GM12878 (cell line): ENCODE measurements around the gene RSF1. TPM values are rescaled to one million over a fixed set of nuclear protein-coding genes. Genes with fewer than 3 reads are reported as not detected.

Source experiments
- ATAC-seq: fragments of 200-7000 bp; cut with Tn5 transposase; 3 replicates; pipeline ENCODE4 v1.9.1; 2020; ENCODE audit warnings: mild to moderate bottlenecking, moderate library complexity
- BruUV-seq: library from RNA; stranded (reverse); fragments of 400-500 nt; replicated peaks from 2 replicates; lab custom pipeline; 2021; lab: Mats Ljungman, UMichigan
- CTCF ChIA-PET: fragments of 300-600 bp; sonication (Branson Sonifier 250); formaldehyde crosslinking; extraction: SDS; loops from one replicate; lab custom pipeline; 2021; ENCODE audit warnings: inconsistent platforms; lab: Yijun Ruan, JAX
- POLR2A ChIA-PET: fragments of 350-600 bp; formaldehyde crosslinking; extraction: SDS; loops from one replicate; lab custom pipeline; 2021; ENCODE audit warnings: inconsistent platforms; lab: Charles Lee
- RAD21 ChIA-PET: fragments of 300-600 bp; sonication (Branson Sonifier 250); formaldehyde crosslinking; loops from one replicate; lab custom pipeline; 2023; ENCODE audit warnings: antibody characterized with exemption; ENCODE audit not compliant: unreplicated experiment; lab: Charles Lee
- SMC1A ChIA-PET: fragments of 300-600 bp; sonication (Branson Sonifier 250); formaldehyde crosslinking; loops from one replicate; lab custom pipeline; 2023; ENCODE audit not compliant: unreplicated experiment, uncharacterized antibody; lab: Charles Lee
- DNase-seq: peaks from one replicate; pipeline ENCODE4 v3.0.0-alpha.2; 2011; ENCODE audit warnings: low read depth, low spot score
- FAIRE-seq: peaks from 3 replicates; lab custom pipeline; 2011; peaks lifted over from hg19 to GRCh38; lab: Jason Lieb, UNC
- H2AFZ ChIP-seq: 2 replicates; pipeline ENCODE4 v1.6.0; 2011; ENCODE audit warnings: low read depth, low read length, control low read depth; ENCODE audit not compliant: control insufficient read depth
- H3K27ac ChIP-seq: 2 replicates; pipeline ENCODE4 v1.5.1; 2011; ENCODE audit warnings: control low read depth; ENCODE audit not compliant: control insufficient read depth, insufficient read depth
- H3K27me3 ChIP-seq, 2 experiments: replicated peaks in 1 of 2; 2 replicates each; pipeline versions ENCODE4 v1.6.0 to v1.6.1; 2011; ENCODE audit warnings: low read length in 1 of 2; ENCODE audit not compliant: control insufficient read depth in 2 of 2, insufficient read depth in 2 of 2
- H3K36me3 ChIP-seq, 2 experiments: 2 replicates each; pipeline ENCODE4 v1.5.1; 2011; ENCODE audit warnings: low read length in 1 of 2; ENCODE audit not compliant: control insufficient read depth in 2 of 2, insufficient read depth in 2 of 2
- H3K4me1 ChIP-seq: 2 replicates; pipeline ENCODE4 v1.6.1; 2011; ENCODE audit warnings: mild to moderate bottlenecking, low read length, moderate library complexity, mixed read lengths; ENCODE audit not compliant: control insufficient read depth, insufficient read depth
- H3K4me2 ChIP-seq: 2 replicates; pipeline ENCODE4 v1.6.0; 2011; ENCODE audit warnings: control low read depth; ENCODE audit not compliant: control insufficient read depth, insufficient read depth
- H3K4me3 ChIP-seq: fragments of 200-600 bp; sonication (generic); 2 replicates; pipeline ENCODE4 v1.5.1; 2016
- H3K79me2 ChIP-seq: 2 replicates; pipeline ENCODE4 v1.6.0; 2011; ENCODE audit warnings: low read length; ENCODE audit not compliant: control insufficient read depth, insufficient read depth
- H3K9ac ChIP-seq: 2 replicates; pipeline ENCODE4 v1.8.0; 2011; ENCODE audit warnings: low read length, control low read depth, mixed read lengths; ENCODE audit not compliant: control insufficient read depth, insufficient read depth
- H3K9me3 ChIP-seq: replicated peaks from 3 replicates; pipeline ENCODE4 v1.5.1; 2011; ENCODE audit warnings: mild to moderate bottlenecking, low read length; ENCODE audit not compliant: control insufficient read depth, insufficient read depth
- H4K20me1 ChIP-seq: 2 replicates; pipeline ENCODE4 v1.6.0; 2011; ENCODE audit not compliant: control insufficient read depth, insufficient read depth
- CBX3 ChIP-seq: fragments of 200-600 bp; sonication (generic); IDR thresholded peaks from 2 replicates; pipeline ENCODE4 v1.6.1; 2016; ENCODE audit warnings: low read depth, borderline replicate concordance
- CHD4 ChIP-seq: fragments of 200-600 bp; sonication (generic); IDR thresholded peaks from 2 replicates; pipeline ENCODE4 v1.6.1; 2016; ENCODE audit warnings: mild to moderate bottlenecking
- CREM ChIP-seq: IDR thresholded peaks from 2 replicates; pipeline ENCODE4 v1.6.1; 2014; ENCODE audit warnings: antibody characterized with exemption, low read depth
- EZH2 ChIP-seq: IDR thresholded peaks from 2 replicates; pipeline ENCODE4 v1.6.1; 2012; ENCODE audit warnings: low read depth, mild to moderate bottlenecking, control low read depth, inconsistent platforms, low read length, borderline replicate concordance; ENCODE audit not compliant: control insufficient read depth
- MTA3 ChIP-seq: IDR thresholded peaks from 2 replicates; pipeline ENCODE4 v1.6.1; 2012; ENCODE audit warnings: low read length, inconsistent platforms, borderline replicate concordance
- NFIC ChIP-seq: IDR thresholded peaks from 2 replicates; pipeline ENCODE4 v1.6.1; 2012; ENCODE audit warnings: low read depth, mild to moderate bottlenecking, inconsistent platforms, low read length, moderate library complexity
- PAX5 ChIP-seq: IDR thresholded peaks from 2 replicates; pipeline ENCODE4 v1.6.1; 2011; ENCODE audit warnings: low read depth, low read length, borderline replicate concordance
- RAD21 ChIP-seq: IDR thresholded peaks from 2 replicates; pipeline ENCODE4 v1.6.1; 2011; ENCODE audit warnings: mild to moderate bottlenecking, low read depth, low read length, moderate library complexity; ENCODE audit not compliant: insufficient read depth
- RBBP5 ChIP-seq: fragments of 200-600 bp; sonication (generic); conservative IDR thresholded peaks from 2 replicates; pipeline ENCODE4 v1.6.1; 2016
- USF2 ChIP-seq: IDR thresholded peaks from 2 replicates; pipeline ENCODE4 v1.6.1; 2011; ENCODE audit warnings: low read depth, low read length, improper control_type of control experiment, borderline replicate concordance
- ZNF207 ChIP-seq: fragments of 450-650 bp; IDR thresholded peaks from 2 replicates; pipeline ENCODE4 v1.6.1; 2014; ENCODE audit warnings: antibody characterized with exemption, mild to moderate bottlenecking, borderline replicate concordance
- WGBS: methylation state at CpG from one replicate; pipeline ENCODE4 v1.1.6; 2016; ENCODE audit warnings: low lambda C conversion rate; ENCODE audit not compliant: insufficient replicate concordance, insufficient coverage; ENCODE audit errors: missing lambda C conversion rate; 5-methylcytosine and 5-hydroxymethylcytosine counted together
- in situ Hi-C: fragments of 300-500 bp; cut with MboI; formaldehyde crosslinking; loops from 9 replicates; pipeline ENCODE4 v1.14.3; 2018; ENCODE audit warnings: mixed read lengths
- intact Hi-C: fragments of 100-400 bp; cut with micrococcal nuclease; formaldehyde crosslinking; loops from one replicate; pipeline ENCODE4 v1.14.2; 2022; ENCODE audit not compliant: unreplicated experiment
- polyA plus RNA-seq, 11 experiments: library from polyadenylated mRNA; depleted of rRNA in 4 of 11; unstranded in 6 of 11; stranded (reverse) in 5 of 11; fragments of >200 nt; fragmentation: Nextera tagmentation in 4 of 11; fragmentation: Illumina TruSeq in 1 of 11; extraction: Ambion mirVana in 4 of 11; extraction: Trizol in 1 of 11; gene quantifications; 1 replicate in 1 of 11; 2 replicates in 10 of 11; pipeline versions ENCODE4 v1.2.1 to v1.2.3, GENCODE V29; 2011 to 2016; ENCODE audit warnings: inconsistent platforms in 2 of 11, missing spikeins in 2 of 11, low read depth in 1 of 11
- total RNA-seq, 4 experiments: library from RNA; depleted of rRNA in 3 of 4; stranded (reverse); fragments of >200 nt in 3 of 4; fragmentation: Illumina TruSeq in 1 of 4; extraction: Trizol in 1 of 4; gene quantifications; 2 replicates each; pipeline versions ENCODE4 v1.2.1 to v1.2.3, GENCODE V29; 2013 to 2021
- TF ChIP-seq, protein P1 (sequence below): fragments of 450-650 bp; conservative IDR thresholded peaks from 2 replicates; pipeline ENCODE4 v1.6.1; 2017; ENCODE audit warnings: mild to moderate bottlenecking, moderate library complexity

Gene RSF1
- total and polyA plus RNA-seq, 10 of the 15 experiments (the other 5 are each of a cell fraction or from before 2014, with no cell fraction given) = 9.0 to 45.3 (median 30.0) TPM

GRCh38 chr11:77647654-77648305 is 172.7 kb downstream of the RSF1 start (continued):
- no peak for TF ChIP-seq USF2
- TF ChIP-seq CREM = no peak
- TF ChIP-seq ZNF207 = no peak

GRCh38 chr11:77644887-77645286 is 175.6 kb downstream of the RSF1 start:
- 38% methylated on average over 1 of the region's 1 CpG for WGBS
- no peak overlapping the region for H3K4me2 ChIP-seq
- CTCF ChIA-PET = no interaction called here

More at GRCh38 chr11:77644887-77645286, 175.6 kb downstream of the RSF1 start:
- no TSS peak for BruUV-seq
- in situ Hi-C loops = no loop called here
- no peaks in the 10 kb centered on the region for H3K79me2 ChIP-seq
- no peaks in the 10 kb centered on the region for H4K20me1 ChIP-seq
- no peak overlapping the region for H3K27ac ChIP-seq
- POLR2A ChIA-PET = interaction anchor here (0.6 kb wide), 1 partner anchor 450 kb away, joined by 4 read pairs; no protein-coding TSS in a partner anchor
- TF ChIP-seq MTA3 (no peak), RAD21 (no peak), NFIC (no peak), PAX5 (no peak), EZH2 (no peak), CHD4 (no peak), RBBP5 (no peak), CBX3 (no peak)
- TF ChIP-seq, protein P1, sequence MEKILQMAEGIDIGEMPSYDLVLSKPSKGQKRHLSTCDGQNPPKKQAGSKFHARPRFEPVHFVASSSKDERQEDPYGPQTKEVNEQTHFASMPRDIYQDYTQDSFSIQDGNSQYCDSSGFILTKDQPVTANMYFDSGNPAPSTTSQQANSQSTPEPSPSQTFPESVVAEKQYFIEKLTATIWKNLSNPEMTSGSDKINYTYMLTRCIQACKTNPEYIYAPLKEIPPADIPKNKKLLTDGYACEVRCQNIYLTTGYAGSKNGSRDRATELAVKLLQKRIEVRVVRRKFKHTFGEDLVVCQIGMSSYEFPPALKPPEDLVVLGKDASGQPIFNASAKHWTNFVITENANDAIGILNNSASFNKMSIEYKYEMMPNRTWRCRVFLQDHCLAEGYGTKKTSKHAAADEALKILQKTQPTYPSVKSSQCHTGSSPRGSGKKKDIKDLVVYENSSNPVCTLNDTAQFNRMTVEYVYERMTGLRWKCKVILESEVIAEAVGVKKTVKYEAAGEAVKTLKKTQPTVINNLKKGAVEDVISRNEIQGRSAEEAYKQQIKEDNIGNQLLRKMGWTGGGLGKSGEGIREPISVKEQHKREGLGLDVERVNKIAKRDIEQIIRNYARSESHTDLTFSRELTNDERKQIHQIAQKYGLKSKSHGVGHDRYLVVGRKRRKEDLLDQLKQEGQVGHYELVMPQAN = no peak
- peaks cover under 1% of the 10 kb centered on the region; the same call in 2 of the 3 replicates for H3K9me3 ChIP-seq
- H3K4me1 ChIP-seq = no peaks in the 10 kb centered on the region
- no peaks in the 10 kb centered on the region for H3K27me3 ChIP-seq
- FAIRE-seq (no peak), DNase-seq (no peak), ATAC-seq (no peak)
- SMC1A ChIA-PET = no interaction called here
- H3K4me3 ChIP-seq = no peak overlapping the region
- intact Hi-C loops = no loop called here
- H3K36me3 ChIP-seq = no peaks in the 10 kb centered on the region
- RAD21 ChIA-PET = no interaction called here
- no peak overlapping the region for H2AFZ ChIP-seq
- no peak overlapping the region for H3K9ac ChIP-seq
